GM18519 (cell line): ENCODE data around the gene POLRMT.
"Not testable (repeated sequence)": the region's sequence is repeated elsewhere in the genome, so short reads cannot be mapped to it uniquely, and the experiment has no call there.

Source experiments
- ATAC-seq: cut with Tn5 transposase; IDR thresholded peaks from one replicate; pipeline ENCODE4 v1.9.1; 2021; ENCODE audit warnings: mild to moderate bottlenecking, moderate library complexity; ENCODE audit not compliant: unreplicated experiment, low FRiP score

Gene POLRMT

GRCh38 chr19:632579-633067 is 714 bp downstream of the POLRMT start:
- ATAC-seq = no peak

GRCh38 chr19:629961-630714 is 3.2 kb downstream of the POLRMT start:
- no peak for ATAC-seq

GRCh38 chr19:629515-629914 is 3.8 kb downstream of the POLRMT start:
- ATAC-seq = not testable (repeated sequence)

- no peak for ATAC-seq
Measured at GRCh38 chr19:628168-628567, 5.2 kb downstream of the POLRMT start.

- not testable (repeated sequence) for ATAC-seq
Measured at GRCh38 chr19:626566-626965, 6.8 kb downstream of the POLRMT start.

GRCh38 chr19:625257-625656 is 8.1 kb downstream of the POLRMT start:
- no peak for ATAC-seq

- ATAC-seq = no peak
Measured at GRCh38 chr19:624433-625109, 8.8 kb downstream of the POLRMT start.

- ATAC-seq = no peak
Measured at GRCh38 chr19:623974-624373, 9.4 kb downstream of the POLRMT start.

GRCh38 chr19:623175-623916 is 10.0 kb downstream of the POLRMT start:
- ATAC-seq = no peak

GRCh38 chr19:622666-623065 is 10.7 kb downstream of the POLRMT start:
- ATAC-seq = no peak

- no peak for ATAC-seq
Measured at GRCh38 chr19:621819-622218, 11.5 kb downstream of the POLRMT start.

- not testable (repeated sequence) for ATAC-seq
Measured at GRCh38 chr19:621191-621590, 12.1 kb downstream of the POLRMT start.

GRCh38 chr19:620166-620862 is 13.0 kb downstream of the POLRMT start:
- ATAC-seq = no peak

- ATAC-seq = no peak
Measured at GRCh38 chr19:619286-620002, 13.9 kb downstream of the POLRMT start.

GRCh38 chr19:618674-619285 is 14.6 kb downstream of the POLRMT start:
- no peak for ATAC-seq

- no peak for ATAC-seq
Measured at GRCh38 chr19:618247-618619, 15.1 kb downstream of the POLRMT start.

- ATAC-seq = no peak
Measured at GRCh38 chr19:617551-618246, 15.6 kb downstream of the POLRMT start.

GRCh38 chr19:616747-617526 is 16.4 kb downstream of the POLRMT start:
- ATAC-seq = no peak
